ENCODE data around the gene SOHLH1. TPM values are rescaled to one million over a fixed set of nuclear protein-coding genes. Genes with fewer than 3 reads are reported as not detected.

Gene SOHLH1
- total and polyA plus RNA-seq, 10 of the 15 experiments (the other 5 are each of a cell fraction or from before 2014, with no cell fraction given): not detected

- no TSS peak for BruUV-seq (replicated peaks)
- DNase-seq (ENCODE audit: low read depth, low spot score): no peak
- no peaks in the 10 kb centered on the region for H3K79me2 ChIP-seq (ENCODE audit: control insufficient read depth, insufficient read depth, low read length)
- H2AFZ ChIP-seq (ENCODE audit: control insufficient read depth, low read depth, low read length): no peak overlapping the region
- RAD21 ChIA-PET (ENCODE audit: unreplicated experiment): no interaction called here
- no peak for ATAC-seq
- no peaks in the 10 kb centered on the region for H3K36me3 ChIP-seq (ENCODE audit: control insufficient read depth in 2 of 2, insufficient read depth in 2 of 2, low read length in 1 of 2)
- FAIRE-seq: no peak
- in situ Hi-C loops (cut with MboI): no loop called here
- CTCF ChIA-PET: no interaction called here
- H3K9me3 ChIP-seq (replicated peaks; ENCODE audit: control insufficient read depth, insufficient read depth, low read length): no peaks in the 10 kb centered on the region
- TF ChIP-seq PML (IDR thresholded peaks at IDR 0.05; ENCODE audit: low read length): no peak
- intact Hi-C loops (cut with micrococcal nuclease; ENCODE audit: unreplicated experiment): no loop called here
- no peak overlapping the region for H3K27ac ChIP-seq (ENCODE audit: control insufficient read depth, insufficient read depth)
- H3K9ac ChIP-seq (ENCODE audit: control insufficient read depth, insufficient read depth, low read length): no peak overlapping the region
- POLR2A ChIA-PET: no interaction called here
- H3K4me1 ChIP-seq (ENCODE audit: control insufficient read depth, insufficient read depth, low read length): no peaks in the 10 kb centered on the region
- WGBS (ENCODE audit: insufficient coverage, insufficient replicate concordance, low lambda C conversion rate, missing lambda C conversion rate): 0% methylated on average over 1 of the region's 3 CpGs
- no peaks in the 10 kb centered on the region for H3K27me3 ChIP-seq (replicated peaks in 1 of 2; ENCODE audit: control insufficient read depth in 2 of 2, insufficient read depth in 2 of 2, low read length in 1 of 2)
- H4K20me1 ChIP-seq (ENCODE audit: control insufficient read depth, insufficient read depth): no peaks in the 10 kb centered on the region
- H3K4me3 ChIP-seq: no peak overlapping the region
- SMC1A ChIA-PET (ENCODE audit: uncharacterized antibody, unreplicated experiment): no interaction called here
- H3K4me2 ChIP-seq (ENCODE audit: control insufficient read depth, insufficient read depth): no peak overlapping the region
These were observed 35.9 kb downstream of the SOHLH1 start for GRCh38 chr9:135663451-135663770.

- Histone ChIP-seq H3K4me1 (ENCODE audit: control insufficient read depth, insufficient read depth, low read length) (no peaks in the 10 kb centered on the region), H3K9ac (ENCODE audit: control insufficient read depth, insufficient read depth, low read length) (no peak within 1 kb of the TSS), H3K36me3 (ENCODE audit: control insufficient read depth in 2 of 2, insufficient read depth in 2 of 2, low read length in 1 of 2) (no peaks in the 10 kb centered on the region), H3K4me3 (no peak within 1 kb of the TSS), H3K9me3 (replicated peaks; ENCODE audit: control insufficient read depth, insufficient read depth, low read length) (no peaks in the 10 kb centered on the region), H3K27ac (ENCODE audit: control insufficient read depth, insufficient read depth) (no peak within 1 kb of the TSS), H3K79me2 (ENCODE audit: control insufficient read depth, insufficient read depth, low read length) (no peaks in the 10 kb centered on the region), H4K20me1 (ENCODE audit: control insufficient read depth, insufficient read depth) (no peaks in the 10 kb centered on the region), H3K27me3 (replicated peaks in 1 of 2; ENCODE audit: control insufficient read depth in 2 of 2, insufficient read depth in 2 of 2, low read length in 1 of 2) (no peaks in the 10 kb centered on the region), H3K4me2 (ENCODE audit: control insufficient read depth, insufficient read depth) (no peak within 1 kb of the TSS), H2AFZ (ENCODE audit: control insufficient read depth, low read depth, low read length) (no peak within 1 kb of the TSS)
- ChIA-PET POLR2A (no interaction called here), RAD21 (ENCODE audit: unreplicated experiment) (no interaction called here), SMC1A (ENCODE audit: uncharacterized antibody, unreplicated experiment) (no interaction called here), CTCF (no interaction called here)
- intact Hi-C loops (cut with micrococcal nuclease; ENCODE audit: unreplicated experiment) (no loop called here), in situ Hi-C loops (cut with MboI) (no loop called here)
- 39% methylated on average over 22 of the region's 25 CpGs for WGBS (ENCODE audit: insufficient coverage, insufficient replicate concordance, low lambda C conversion rate, missing lambda C conversion rate)
- no peak for FAIRE-seq
- DNase-seq (ENCODE audit: low read depth, low spot score): no peak
- no TSS peak for BruUV-seq (replicated peaks)
- no peak for ATAC-seq
- TF ChIP-seq SP1 (IDR thresholded peaks at IDR 0.05; ENCODE audit: low read depth, low read length) (no peak), ZZZ3 (IDR thresholded peaks at IDR 0.05; ENCODE audit: control insufficient read depth, insufficient read length, low read depth) (no peak), E4F1 (IDR thresholded peaks at IDR 0.05; ENCODE audit: borderline replicate concordance, partially characterized antibody) (no peak), POLR2AphosphoS2 (IDR thresholded peaks at IDR 0.05; ENCODE audit: low read depth, low read length) (no peak), TAF1 (IDR thresholded peaks at IDR 0.05; ENCODE audit: borderline replicate concordance, low read depth, low read length) (no peak), ATF3 (IDR thresholded peaks at IDR 0.05; ENCODE audit: borderline replicate concordance, extremely low read depth, low read depth, low read length) (no peak), E2F8 (IDR thresholded peaks at IDR 0.05; ENCODE audit: low read depth, partially characterized antibody) (no peak), EZH2 (IDR thresholded peaks at IDR 0.05; ENCODE audit: borderline replicate concordance, control insufficient read depth, low read depth, low read length) (no peak), BRCA1 (IDR thresholded peaks at IDR 0.05; ENCODE audit: low read depth, low read length) (no peak), RBBP5 (conservative IDR thresholded peaks at IDR 0.05) (no peak), NBN (IDR thresholded peaks at IDR 0.05) (no peak), TCF7 (IDR thresholded peaks at IDR 0.05; ENCODE audit: borderline replicate concordance) (no peak)
These were observed 36.4 kb downstream of the SOHLH1 start, which contains the start of gene LCN9 for GRCh38 chr9:135662758-135663450. LCN9 (plus strand) TSS chr9:135663309; CDS start chr9:135663322, 13 bp downstream.

All from GM12878 (cell line).